ENCODE measurements around the gene PXDC1.

- TF ChIP-seq EZH2 (IDR thresholded peaks at IDR 0.05; ENCODE audit: low read depth, unreplicated experiment) (no peak), ZNF114 (CRISPR knock-in tag; IDR thresholded peaks at IDR 0.05) (no peak), POLR2AphosphoS5 (IDR thresholded peaks at IDR 0.05; ENCODE audit: low read depth) (no peak), CTCF (conservative IDR thresholded peaks at IDR 0.05; ENCODE audit: low read depth in 2 of 2) (no peak), EZH2phosphoT487 (IDR thresholded peaks at IDR 0.05; ENCODE audit: unreplicated experiment) (no peak), CREB1 (CRISPR knock-in tag; IDR thresholded peaks at IDR 0.05; ENCODE audit: low read depth) (no peak), STAT1 (IDR thresholded peaks at IDR 0.05; ENCODE audit: unreplicated experiment) (no peak), REST (IDR thresholded peaks at IDR 0.05; ENCODE audit: unreplicated experiment) (no peak)
These were observed 10.7 kb downstream of the PXDC1 start for GRCh38 chr6:3740551-3741476.
